Breast epithelium (tissue), 4 donors: ENCODE measurements around the gene DCX. TPM values are rescaled to one million over a fixed set of nuclear protein-coding genes. Genes with fewer than 3 reads are reported as not detected.

Experiments
- DNase-seq, 2 donors: peaks; one replicate each; pipeline ENCODE4 v3.0.0-alpha.2; 2019; ENCODE audit warnings: low spot score in 2 of 2
- H3K27ac ChIP-seq, 2 donors: fragments of 200-600 bp; sonication (generic) in 1 of 2; one replicate each; pipeline ENCODE4 v1.5.1; 2016 to 2019; ENCODE audit warnings: mild to moderate bottlenecking in 1 of 2
- H3K27me3 ChIP-seq, 2 donors: fragments of 200-600 bp; sonication (generic) in 1 of 2; one replicate each; pipeline versions ENCODE4 v1.5.1 to v1.6.0; 2017 to 2019; ENCODE audit warnings: control low read depth in 1 of 2, mild to moderate bottlenecking in 1 of 2
- H3K36me3 ChIP-seq: fragments of 200-600 bp; one replicate; pipeline ENCODE4 v1.5.1; 2019
- H3K4me1 ChIP-seq, 2 donors: fragments of 200-600 bp; sonication (generic); one replicate each; pipeline ENCODE4 v1.5.1; 2016 to 2019; ENCODE audit warnings: control low read depth in 1 of 2
- H3K4me3 ChIP-seq, 3 donors: fragments of 200-600 bp; sonication (generic); 1 replicate in 2 of 3; 2 replicates in 1 of 3; pipeline ENCODE4 v1.5.1; 2016 to 2019; ENCODE audit warnings: mild to moderate bottlenecking in 3 of 3, moderate library complexity in 2 of 3
- H3K9me3 ChIP-seq, 2 donors: fragments of 200-600 bp; sonication (generic) in 1 of 2; one replicate each; pipeline ENCODE4 v1.5.1; 2016 to 2019; ENCODE audit warnings: control low read depth in 1 of 2
- CTCF ChIP-seq, 3 donors: fragments of 450-650 bp; IDR thresholded peaks; one replicate each; pipeline ENCODE4 v1.5.1; 2016 to 2017; ENCODE audit warnings: antibody characterized with exemption in 3 of 3, mild to moderate bottlenecking in 3 of 3, moderate library complexity in 3 of 3
- POLR2A ChIP-seq: fragments of 450-650 bp; IDR thresholded peaks from one replicate; pipeline ENCODE4 v1.6.1; 2016; ENCODE audit warnings: antibody characterized with exemption, mild to moderate bottlenecking, moderate library complexity
- POLR2AphosphoS5 ChIP-seq, 3 donors: sonication (generic); formaldehyde crosslinking; IDR thresholded peaks; one replicate each; pipeline ENCODE4 v1.6.1; 2017; ENCODE audit warnings: antibody characterized with exemption in 3 of 3
- intact Hi-C: fragments of 100-400 bp; cut with DNase I; formaldehyde crosslinking; loops from one replicate; pipeline ENCODE4 v1.15.1; 2023; ENCODE audit warnings: low total_unique reads
- total RNA-seq, 3 donors: library from RNA; depleted of rRNA; stranded (reverse); fragments of >200 nt; gene quantifications; one replicate each; pipeline ENCODE4 v1.1.0, GENCODE V29; 2016

DCX gene
- total RNA-seq, 3 donors from 2014 or later = 0.33 to 0.44 TPM; not detected in 1

DNA sequence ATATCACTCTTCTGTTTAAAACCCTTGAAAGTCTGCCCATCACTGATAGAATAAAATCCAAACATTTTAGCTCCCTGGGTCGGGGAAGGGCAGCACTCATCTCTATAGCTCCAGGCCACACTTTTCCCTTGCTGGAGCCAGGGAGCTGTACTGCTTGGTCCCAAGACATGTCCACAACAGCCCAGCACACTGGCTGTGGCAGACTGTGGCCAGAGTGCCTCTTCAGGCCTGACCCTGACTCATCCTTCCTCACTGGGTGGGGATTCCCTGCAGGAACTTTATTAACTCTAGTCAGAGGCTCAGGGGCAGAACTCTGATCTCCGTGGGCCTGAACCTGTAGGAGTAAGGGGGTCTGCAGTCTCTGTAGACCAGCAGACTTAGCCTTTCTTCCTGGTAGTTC is 71.9 kb downstream of the DCX start:
- H3K36me3 ChIP-seq = no peaks in the 10 kb centered on the region
- intact Hi-C loops = no loop called here
- no peaks in the 10 kb centered on the region for H3K4me1 ChIP-seq
- H3K27me3 ChIP-seq = peaks cover 0 to 32% of the 10 kb centered on the region in 2 donors
- no peak overlapping the region for H3K4me3 ChIP-seq
- no peak for DNase-seq
- no peak for TF ChIP-seq CTCF (IDR thresholded peaks at IDR 0.05)
- no peak for TF ChIP-seq POLR2AphosphoS5 (IDR thresholded peaks at IDR 0.05)
- TF ChIP-seq POLR2A = no peak
- no peaks in the 10 kb centered on the region for H3K9me3 ChIP-seq
- H3K27ac ChIP-seq = no peak overlapping the region

DNA sequence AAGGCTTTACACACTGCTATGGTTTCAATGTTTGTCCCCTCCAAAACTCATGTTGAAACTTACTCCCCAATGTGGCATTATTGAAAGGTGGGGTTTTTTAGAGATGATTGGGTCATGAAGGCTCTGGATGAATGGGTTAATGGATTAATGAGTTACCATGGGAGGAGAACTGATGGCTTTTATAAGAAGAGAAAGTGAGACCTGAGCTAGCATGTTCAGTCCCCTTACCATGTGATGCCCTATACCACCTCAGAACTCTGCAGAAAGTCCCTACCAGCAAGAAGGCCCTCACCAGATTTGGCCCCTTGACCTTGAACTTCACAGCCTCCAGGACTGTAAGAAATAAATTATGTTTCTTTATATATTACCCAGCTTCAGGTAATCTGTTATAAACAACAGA is 72.8 kb downstream of the DCX start:
- no peak for DNase-seq
- Histone ChIP-seq H3K4me3 (no peak overlapping the region), H3K27ac (no peak overlapping the region), H3K9me3 (no peaks in the 10 kb centered on the region), H3K36me3 (no peaks in the 10 kb centered on the region), H3K27me3 (peaks cover 0 to 40% of the 10 kb centered on the region in 2 donors), H3K4me1 (no peaks in the 10 kb centered on the region)
- intact Hi-C loops = no loop called here
- TF ChIP-seq POLR2AphosphoS5 (IDR thresholded peaks at IDR 0.05) (no peak), CTCF (IDR thresholded peaks at IDR 0.05) (no peak), POLR2A (no peak)

DNA sequence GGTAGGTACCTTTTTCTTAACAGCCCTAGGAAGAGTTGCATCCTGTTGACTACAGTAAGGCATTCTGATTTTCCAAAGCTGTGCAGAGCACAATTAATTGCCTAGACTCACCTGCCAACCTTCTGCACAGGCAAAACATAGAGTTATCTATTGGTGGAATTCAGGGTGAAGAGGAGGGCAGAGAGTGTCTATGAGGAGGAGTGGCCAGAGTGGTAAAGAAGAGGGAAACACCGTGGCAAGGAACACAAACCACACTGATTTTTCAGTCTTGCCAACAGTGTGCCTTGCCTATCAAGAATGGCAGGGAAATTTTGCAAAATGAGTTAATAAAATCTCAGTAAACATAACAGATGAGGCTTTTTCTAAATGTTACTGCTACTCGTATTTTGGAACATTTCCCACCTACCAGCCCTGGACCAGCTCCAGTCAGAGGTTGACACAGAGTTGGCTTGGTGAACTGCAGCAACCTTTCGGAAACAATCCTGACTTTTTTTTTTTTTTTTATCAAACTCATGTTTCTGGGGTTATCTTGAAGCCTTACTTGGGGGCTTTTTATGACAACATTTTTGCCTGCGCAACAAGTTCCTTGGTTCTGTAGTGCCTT is 73.8 kb downstream of the DCX start:
- DNase-seq = no peak
- intact Hi-C loops = no loop called here
- Histone ChIP-seq H3K4me1 (no peaks in the 10 kb centered on the region), H3K27ac (no peak overlapping the region), H3K9me3 (no peaks in the 10 kb centered on the region), H3K4me3 (no peak overlapping the region), H3K36me3 (no peaks in the 10 kb centered on the region), H3K27me3 (peaks cover 0 to 50% of the 10 kb centered on the region in 2 donors)
- no peak for TF ChIP-seq POLR2A
- no peak for TF ChIP-seq CTCF (IDR thresholded peaks at IDR 0.05)
- TF ChIP-seq POLR2AphosphoS5 (IDR thresholded peaks at IDR 0.05) = no peak

DNA sequence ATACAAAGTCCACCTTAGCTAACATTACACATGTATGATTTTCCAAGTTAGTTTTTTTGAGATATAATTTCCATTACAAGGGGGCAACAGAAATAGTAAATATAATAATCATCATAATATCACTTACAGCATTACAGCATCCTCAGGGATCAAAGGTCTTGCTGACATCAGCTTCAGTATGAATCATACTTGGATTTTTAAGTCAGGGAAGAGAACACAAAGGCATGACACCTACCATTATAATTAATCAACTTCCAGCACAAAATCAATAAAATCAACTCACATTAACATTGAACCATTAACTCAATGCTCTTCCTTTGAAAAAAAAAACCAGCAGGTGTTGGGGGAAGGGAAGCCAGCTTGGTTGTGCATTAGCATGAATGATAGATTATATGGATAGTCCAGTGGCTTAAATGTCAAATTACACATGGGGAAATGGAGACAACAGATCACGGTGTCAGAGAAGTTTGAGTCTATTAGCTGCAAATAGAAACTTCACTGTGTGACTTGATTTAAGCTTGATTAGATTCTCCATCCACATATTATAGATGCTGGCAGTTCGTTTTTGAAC is 74.8 kb downstream of the DCX start:
- H3K27ac ChIP-seq = no peak overlapping the region
- H3K36me3 ChIP-seq = no peaks in the 10 kb centered on the region
- no peaks in the 10 kb centered on the region for H3K9me3 ChIP-seq
- no peak overlapping the region for H3K4me3 ChIP-seq
- H3K4me1 ChIP-seq = no peaks in the 10 kb centered on the region
- H3K27me3 ChIP-seq = peaks cover 0 to 60% of the 10 kb centered on the region in 2 donors
- no peak for DNase-seq
- no peak for TF ChIP-seq POLR2AphosphoS5 (IDR thresholded peaks at IDR 0.05)
- no peak for TF ChIP-seq POLR2A
- TF ChIP-seq CTCF (IDR thresholded peaks at IDR 0.05) = no peak
- intact Hi-C loops = no loop called here

- intact Hi-C loops = no loop called here
- Histone ChIP-seq H3K9me3 (no peaks in the 10 kb centered on the region), H3K4me1 (no peaks in the 10 kb centered on the region), H3K27ac (no peak overlapping the region), H3K27me3 (peaks cover 0 to 68% of the 10 kb centered on the region in 2 donors), H3K36me3 (no peaks in the 10 kb centered on the region), H3K4me3 (no peak overlapping the region)
- no peak for DNase-seq
- TF ChIP-seq CTCF (IDR thresholded peaks at IDR 0.05) (no peak), POLR2A (no peak), POLR2AphosphoS5 (IDR thresholded peaks at IDR 0.05) (no peak)
Observed at GRCh38 chrX:111336141-111336540, 75.9 kb downstream of the DCX start.
